ENCODE measurements around the gene PSMD12.
"Not testable (repeated sequence)": the region's sequence is repeated elsewhere in the genome, so short reads cannot be mapped to it uniquely, and the experiment has no call there.

PSMD12 gene

GRCh38 chr17:67349420-67349819 is 17.0 kb downstream of the PSMD12 start:
- no peak for TF ChIP-seq CTCF (IDR thresholded peaks at IDR 0.05; ENCODE audit: insufficient read depth, low read length, poor library complexity, severe bottlenecking)
- no peak for DNase-seq (ENCODE audit: extremely low read depth, insufficient read length)
- H3K27me3 ChIP-seq (replicated peaks; ENCODE audit: control insufficient read depth, insufficient read depth, low read length): no peaks in the 10 kb centered on the region
- H3K4me3 ChIP-seq (replicated peaks; ENCODE audit: low read depth, low read length): no peak overlapping the region
- H3K36me3 ChIP-seq (ENCODE audit: control insufficient read depth, insufficient read depth, low read length): peaks cover 10% of the 10 kb centered on the region

GRCh38 chr17:67347826-67348225 is 18.6 kb downstream of the PSMD12 start:
- DNase-seq (ENCODE audit: extremely low read depth, insufficient read length): no peak
- H3K36me3 ChIP-seq (ENCODE audit: control insufficient read depth, insufficient read depth, low read length): peaks cover 12% of the 10 kb centered on the region
- H3K4me3 ChIP-seq (replicated peaks; ENCODE audit: low read depth, low read length): no peak overlapping the region
- H3K27me3 ChIP-seq (replicated peaks; ENCODE audit: control insufficient read depth, insufficient read depth, low read length): no peaks in the 10 kb centered on the region
- TF ChIP-seq CTCF (IDR thresholded peaks at IDR 0.05; ENCODE audit: insufficient read depth, low read length, poor library complexity, severe bottlenecking): no peak

- H3K4me3 ChIP-seq (replicated peaks; ENCODE audit: low read depth, low read length): no peak overlapping the region
- H3K36me3 ChIP-seq (ENCODE audit: control insufficient read depth, insufficient read depth, low read length): peaks cover 12% of the 10 kb centered on the region
- no peak for TF ChIP-seq CTCF (IDR thresholded peaks at IDR 0.05; ENCODE audit: insufficient read depth, low read length, poor library complexity, severe bottlenecking)
These were observed 23.1 kb downstream of the PSMD12 start for GRCh38 chr17:67343237-67343636.

GRCh38 chr17:67338353-67338752 is 28.0 kb downstream of the PSMD12 start:
- not testable (repeated sequence) for H3K27me3 ChIP-seq (replicated peaks; ENCODE audit: control insufficient read depth, insufficient read depth, low read length); DNase-seq (ENCODE audit: extremely low read depth, insufficient read length); H3K4me3 ChIP-seq (replicated peaks; ENCODE audit: low read depth, low read length)
- H3K36me3 ChIP-seq (ENCODE audit: control insufficient read depth, insufficient read depth, low read length): peaks cover 12% of the 10 kb centered on the region

More at GRCh38 chr17:67343237-67343636, 23.1 kb downstream of the PSMD12 start:
- DNase-seq (ENCODE audit: extremely low read depth, insufficient read length): no peak
- no peaks in the 10 kb centered on the region for H3K27me3 ChIP-seq (replicated peaks; ENCODE audit: control insufficient read depth, insufficient read depth, low read length)

- Histone ChIP-seq H3K4me3 (replicated peaks; ENCODE audit: low read depth, low read length) (no peak overlapping the region), H3K27me3 (replicated peaks; ENCODE audit: control insufficient read depth, insufficient read depth, low read length) (no peaks in the 10 kb centered on the region), H3K36me3 (ENCODE audit: control insufficient read depth, insufficient read depth, low read length) (peaks cover 7% of the 10 kb centered on the region)
- no peak for DNase-seq (ENCODE audit: extremely low read depth, insufficient read length)
- no peak for TF ChIP-seq CTCF (IDR thresholded peaks at IDR 0.05; ENCODE audit: insufficient read depth, low read length, poor library complexity, severe bottlenecking)
These were observed 29.5 kb downstream of the PSMD12 start for GRCh38 chr17:67336859-67337258.

GRCh38 chr17:67335245-67335835 is 31.0 kb downstream of the PSMD12 start:
- TF ChIP-seq CTCF (IDR thresholded peaks at IDR 0.05; ENCODE audit: insufficient read depth, low read length, poor library complexity, severe bottlenecking): no peak
- H3K27me3 ChIP-seq (replicated peaks; ENCODE audit: control insufficient read depth, insufficient read depth, low read length): no peaks in the 10 kb centered on the region
- H3K4me3 ChIP-seq (replicated peaks; ENCODE audit: low read depth, low read length): no peak overlapping the region
- peaks cover 2% of the 10 kb centered on the region; the same call in 1 of the 2 replicates for H3K36me3 ChIP-seq (ENCODE audit: control insufficient read depth, insufficient read depth, low read length)
- DNase-seq (ENCODE audit: extremely low read depth, insufficient read length): no peak

GRCh38 chr17:67332162-67332508 is 34.2 kb downstream of the PSMD12 start:
- H3K4me3 ChIP-seq (replicated peaks; ENCODE audit: low read depth, low read length); DNase-seq (ENCODE audit: extremely low read depth, insufficient read length); H3K27me3 ChIP-seq (replicated peaks; ENCODE audit: control insufficient read depth, insufficient read depth, low read length); H3K36me3 ChIP-seq (ENCODE audit: control insufficient read depth, insufficient read depth, low read length): not testable (repeated sequence)

GRCh38 chr17:67331381-67332161 is 34.8 kb downstream of the PSMD12 start:
- not testable (repeated sequence) for H3K27me3 ChIP-seq (replicated peaks; ENCODE audit: control insufficient read depth, insufficient read depth, low read length); DNase-seq (ENCODE audit: extremely low read depth, insufficient read length); H3K36me3 ChIP-seq (ENCODE audit: control insufficient read depth, insufficient read depth, low read length); H3K4me3 ChIP-seq (replicated peaks; ENCODE audit: low read depth, low read length)
